ENCODE measurements around the gene SERPINB10. TPM values are rescaled to one million over a fixed set of nuclear protein-coding genes. Genes with fewer than 3 reads are reported as not detected.

SERPINB10 gene
- total RNA-seq, 2 experiments from 2014 or later: not detected

- Histone ChIP-seq H3K4me1 (ENCODE audit: insufficient read depth, low read length) (no peaks in the 10 kb centered on the region), H3K9me3 (ENCODE audit: control insufficient read depth in 1 of 2, insufficient read depth in 1 of 2, low read length in 2 of 2) (no peaks in the 10 kb centered on the region), H3K27me3 (ENCODE audit: control insufficient read depth in 1 of 2, insufficient read depth in 2 of 2, low read length in 2 of 2) (peaks cover 4 to 5% of the 10 kb centered on the region in 2 experiments), H3K27ac (ENCODE audit: low read depth in 1 of 2, low read length in 2 of 2) (no peak overlapping the region), H3K36me3 (ENCODE audit: insufficient read depth, low read length) (no peaks in the 10 kb centered on the region), H3K4me3 (ENCODE audit: low read length) (no peak overlapping the region)
- Mint-ChIP-seq H3K4me1 (ENCODE audit: low read depth) (no peaks in the 10 kb centered on the region), H3K4me3 (no peak overlapping the region), H3K36me3 (ENCODE audit: low read depth) (no peaks in the 10 kb centered on the region), H3K27me3 (peaks cover 8% of the 10 kb centered on the region), H3K9me3 (no peaks in the 10 kb centered on the region), H3K27ac (no peak overlapping the region)
- ATAC-seq (ENCODE audit: poor library complexity) (no peak), DNase-seq (no peak)
- ChIA-PET POLR2A (no interaction called here), CTCF (no interaction called here)
- intact Hi-C loops (cut with DNase I, micrococcal nuclease): no loop called here
- no peak for TF ChIP-seq CTCF (IDR thresholded peaks at IDR 0.05)
Measured at GRCh38 chr18:63883617-63884016, 24.1 kb upstream of the SERPINB10 start.

- POLR2A ChIA-PET: no interaction called here
- Mint-ChIP-seq H3K9me3 (no peaks in the 10 kb centered on the region), H3K27ac (no peak within 1 kb of the TSS), H3K4me3 (no peak within 1 kb of the TSS), H3K4me1 (ENCODE audit: low read depth) (no peaks in the 10 kb centered on the region), H3K27me3 (peaks cover 18% of the 10 kb centered on the region), H3K36me3 (ENCODE audit: low read depth) (no peaks in the 10 kb centered on the region)
- Histone ChIP-seq H3K4me3 (ENCODE audit: low read length) (no peak within 1 kb of the TSS), H3K9me3 (ENCODE audit: control insufficient read depth in 1 of 2, insufficient read depth in 1 of 2, low read length in 2 of 2) (no peaks in the 10 kb centered on the region), H3K27ac (ENCODE audit: low read depth in 1 of 2, low read length in 2 of 2) (no peak within 1 kb of the TSS), H3K4me1 (ENCODE audit: insufficient read depth, low read length) (no peaks in the 10 kb centered on the region), H3K36me3 (ENCODE audit: insufficient read depth, low read length) (no peaks in the 10 kb centered on the region), H3K27me3 (ENCODE audit: control insufficient read depth in 1 of 2, insufficient read depth in 2 of 2, low read length in 2 of 2) (peaks cover 4 to 13% of the 10 kb centered on the region in 2 experiments)
- no peak for TF ChIP-seq CTCF (IDR thresholded peaks at IDR 0.05)
- intact Hi-C loops (cut with DNase I, micrococcal nuclease): no loop called here
- CTCF ChIA-PET: no interaction called here
- DNase-seq: peak in 2 of 14 experiments; percentile 45 to 52
- ATAC-seq (ENCODE audit: poor library complexity): no peak
Measured at GRCh38 chr18:63887424-63887823, 20.3 kb upstream of the SERPINB10 start, which contains the start of gene SERPINB2. SERPINB2 (plus strand) TSS chr18:63887705; CDS start chr18:63891445, 3,740 bp downstream.

- Mint-ChIP-seq H3K27ac (no peak overlapping the region), H3K9me3 (no peaks in the 10 kb centered on the region), H3K36me3 (ENCODE audit: low read depth) (no peaks in the 10 kb centered on the region), H3K27me3 (peaks cover 18% of the 10 kb centered on the region), H3K4me1 (ENCODE audit: low read depth) (no peaks in the 10 kb centered on the region), H3K4me3 (no peak overlapping the region)
- Histone ChIP-seq H3K27ac (ENCODE audit: low read depth in 1 of 2, low read length in 2 of 2) (no peak overlapping the region), H3K27me3 (ENCODE audit: control insufficient read depth in 1 of 2, insufficient read depth in 2 of 2, low read length in 2 of 2) (peaks cover 4 to 13% of the 10 kb centered on the region in 2 experiments), H3K36me3 (ENCODE audit: insufficient read depth, low read length) (no peaks in the 10 kb centered on the region), H3K9me3 (ENCODE audit: control insufficient read depth in 1 of 2, insufficient read depth in 1 of 2, low read length in 2 of 2) (no peaks in the 10 kb centered on the region), H3K4me1 (ENCODE audit: insufficient read depth, low read length) (no peaks in the 10 kb centered on the region), H3K4me3 (ENCODE audit: low read length) (no peak overlapping the region)
- no peak for DNase-seq
- CTCF ChIA-PET: no interaction called here
- intact Hi-C loops (cut with DNase I, micrococcal nuclease): no loop called here
- ATAC-seq (ENCODE audit: poor library complexity): no peak
- TF ChIP-seq CTCF (IDR thresholded peaks at IDR 0.05): no peak
- POLR2A ChIA-PET: no interaction called here
Measured at GRCh38 chr18:63888470-63889190, 19.1 kb upstream of the SERPINB10 start.
